OCI-LY7 (cell line): Measurements from ENCODE around the gene ZBTB20. TPM values are rescaled to one million over a fixed set of nuclear protein-coding genes. Genes with fewer than 3 reads are reported as not detected.
"Not testable (repeated sequence)": the region's sequence is repeated elsewhere in the genome, so short reads cannot be mapped to it uniquely, and the experiment has no call there.

Experiments
- BruUV-seq: library from RNA; stranded (reverse); fragments of 400-500 nt; replicated peaks from 2 replicates; lab custom pipeline; 2021; lab: Mats Ljungman, UMichigan
- CTCF ChIA-PET: fragments of 300-600 bp; sonication (Branson Sonifier 250); formaldehyde crosslinking; loops from one replicate; lab custom pipeline; 2022; ENCODE audit warnings: antibody characterized with exemption; ENCODE audit not compliant: unreplicated experiment; lab: Charles Lee
- POLR2A ChIA-PET: fragments of 300-600 bp; sonication (Branson Sonifier 250); formaldehyde crosslinking; loops from one replicate; lab custom pipeline; 2022; ENCODE audit warnings: antibody characterized with exemption; lab: Charles Lee
- DNase-seq: peaks from one replicate; pipeline ENCODE4 v3.0.0-alpha.2; 2015; ENCODE audit warnings: low spot score
- H2AFZ ChIP-seq: fragments of 200-600 bp; sonication (generic), shearing (Covaris generic); 2 replicates; pipeline ENCODE4 v1.6.1; 2014; ENCODE audit warnings: mild to moderate bottlenecking, antibody characterized with exemption, low read length, moderate library complexity
- H3K27ac ChIP-seq: fragments of 200-600 bp; sonication (generic); 2 replicates; pipeline ENCODE4 v1.5.1; 2014; ENCODE audit warnings: mixed run types, low read depth, mild to moderate bottlenecking, moderate library complexity, low read length, inconsistent platforms; ENCODE audit not compliant: poor library complexity, severe bottlenecking
- H3K36me3 ChIP-seq: fragments of 200-600 bp; sonication (generic); 2 replicates; pipeline ENCODE4 v1.6.1; 2014; ENCODE audit warnings: mild to moderate bottlenecking, antibody characterized with exemption, low read length, moderate library complexity, mixed read lengths; ENCODE audit not compliant: insufficient read depth
- H3K4me1 ChIP-seq: fragments of 200-600 bp; sonication (generic); 2 replicates; pipeline ENCODE4 v1.5.1; 2014; ENCODE audit warnings: mild to moderate bottlenecking, low read length; ENCODE audit not compliant: insufficient read depth, poor library complexity, severe bottlenecking
- H3K4me2 ChIP-seq: fragments of 200-600 bp; sonication (generic); 2 replicates; pipeline ENCODE4 v1.6.1; 2014; ENCODE audit warnings: mild to moderate bottlenecking, low read length
- H3K4me3 ChIP-seq: fragments of 200-600 bp; sonication (generic); 2 replicates; pipeline ENCODE4 v1.5.1; 2014; ENCODE audit warnings: mild to moderate bottlenecking, low read depth, low read length; ENCODE audit not compliant: poor library complexity, severe bottlenecking
- H3K79me2 ChIP-seq: fragments of 200-600 bp; sonication (generic); 2 replicates; pipeline ENCODE4 v1.6.1; 2016; ENCODE audit warnings: low read depth, mild to moderate bottlenecking, low read length, moderate library complexity, mixed read lengths; ENCODE audit not compliant: insufficient read depth
- H3K9me2 ChIP-seq: fragments of 200-600 bp; sonication (generic); 2 replicates; pipeline ENCODE4 v1.6.1; 2016; ENCODE audit warnings: mild to moderate bottlenecking, low read length, mixed read lengths; ENCODE audit not compliant: insufficient read depth
- H3K9me3 ChIP-seq: fragments of 200-600 bp; sonication (generic); 2 replicates; pipeline ENCODE4 v1.6.1; 2014; ENCODE audit warnings: mild to moderate bottlenecking, mixed run types, low read length, mixed read lengths
- H4K20me1 ChIP-seq: fragments of 200-600 bp; sonication (generic); 2 replicates; pipeline ENCODE4 v1.6.1; 2014; ENCODE audit warnings: mild to moderate bottlenecking, antibody characterized with exemption, low read length, moderate library complexity, mixed read lengths; ENCODE audit not compliant: insufficient read depth
- EZH2phosphoT487 ChIP-seq: fragments of 200-600 bp; sonication (generic); IDR thresholded peaks from 2 replicates; pipeline ENCODE4 v1.6.1; 2018; ENCODE audit warnings: low read depth, borderline replicate concordance, mild to moderate bottlenecking, mixed run types, antibody characterized with exemption, low read length, moderate library complexity, mixed read lengths
- intact Hi-C: fragments of 100-400 bp; cut with micrococcal nuclease; formaldehyde crosslinking; loops from one replicate; pipeline ENCODE4 v1.10.0; 2022; ENCODE audit not compliant: unreplicated experiment
- total RNA-seq, 2 experiments: library from RNA; depleted of rRNA in 1 of 2; stranded (reverse); fragments of >200 nt in 1 of 2; shearing (Covaris generic) in 1 of 2; gene quantifications; 2 replicates each; pipeline ENCODE4 v1.2.3, GENCODE V29; 2014 to 2022
- TF ChIP-seq, protein P1 (sequence below): fragments of 200-600 bp; sonication (generic); conservative IDR thresholded peaks from 2 replicates; pipeline ENCODE4 v1.5.1; 2014; ENCODE audit warnings: mild to moderate bottlenecking, antibody characterized with exemption, low read length, moderate library complexity, mixed read lengths

Gene ZBTB20
- total RNA-seq, 2 experiments from 2014 or later, result 5.5 to 11.8 TPM

DNA sequence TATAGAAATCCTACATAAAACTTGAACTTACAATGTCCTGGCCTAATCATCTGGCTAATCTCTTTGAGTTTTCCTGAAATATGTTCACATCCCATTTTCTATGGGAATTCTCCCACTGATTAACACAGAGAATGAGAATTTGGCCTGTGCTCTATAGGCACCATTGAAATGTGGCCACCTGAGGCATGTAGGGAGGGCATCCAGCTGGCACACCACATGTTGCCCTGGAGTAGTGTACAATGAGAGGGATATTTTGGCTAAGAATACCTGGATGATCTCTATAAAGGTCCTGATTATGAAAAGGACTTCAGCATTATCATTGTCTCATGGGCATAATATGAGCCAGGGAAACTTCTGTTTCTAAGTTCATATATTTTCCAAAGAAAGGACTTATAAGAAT is 324.0 kb downstream of the ZBTB20 start:
- H3K4me1 ChIP-seq, result no peaks in the 10 kb centered on the region
- TF ChIP-seq, protein P1, sequence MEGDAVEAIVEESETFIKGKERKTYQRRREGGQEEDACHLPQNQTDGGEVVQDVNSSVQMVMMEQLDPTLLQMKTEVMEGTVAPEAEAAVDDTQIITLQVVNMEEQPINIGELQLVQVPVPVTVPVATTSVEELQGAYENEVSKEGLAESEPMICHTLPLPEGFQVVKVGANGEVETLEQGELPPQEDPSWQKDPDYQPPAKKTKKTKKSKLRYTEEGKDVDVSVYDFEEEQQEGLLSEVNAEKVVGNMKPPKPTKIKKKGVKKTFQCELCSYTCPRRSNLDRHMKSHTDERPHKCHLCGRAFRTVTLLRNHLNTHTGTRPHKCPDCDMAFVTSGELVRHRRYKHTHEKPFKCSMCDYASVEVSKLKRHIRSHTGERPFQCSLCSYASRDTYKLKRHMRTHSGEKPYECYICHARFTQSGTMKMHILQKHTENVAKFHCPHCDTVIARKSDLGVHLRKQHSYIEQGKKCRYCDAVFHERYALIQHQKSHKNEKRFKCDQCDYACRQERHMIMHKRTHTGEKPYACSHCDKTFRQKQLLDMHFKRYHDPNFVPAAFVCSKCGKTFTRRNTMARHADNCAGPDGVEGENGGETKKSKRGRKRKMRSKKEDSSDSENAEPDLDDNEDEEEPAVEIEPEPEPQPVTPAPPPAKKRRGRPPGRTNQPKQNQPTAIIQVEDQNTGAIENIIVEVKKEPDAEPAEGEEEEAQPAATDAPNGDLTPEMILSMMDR, result no peak
- no peak for TF ChIP-seq EZH2phosphoT487
- ChIA-PET CTCF (no interaction called here), POLR2A (no interaction called here)
- BruUV-seq, result no TSS peak
- no peaks in the 10 kb centered on the region for H4K20me1 ChIP-seq
- no peaks in the 10 kb centered on the region for H3K9me2 ChIP-seq
- H3K79me2 ChIP-seq, result no peaks in the 10 kb centered on the region
- no peak overlapping the region for H3K4me3 ChIP-seq
- H3K9me3 ChIP-seq, result no peaks in the 10 kb centered on the region
- H2AFZ ChIP-seq, result no peak overlapping the region
- no peaks in the 10 kb centered on the region for H3K36me3 ChIP-seq
- no peak overlapping the region for H3K4me2 ChIP-seq
- intact Hi-C loops, result no loop called here
- DNase-seq, result no peak
- H3K27ac ChIP-seq, result no peak overlapping the region

DNA sequence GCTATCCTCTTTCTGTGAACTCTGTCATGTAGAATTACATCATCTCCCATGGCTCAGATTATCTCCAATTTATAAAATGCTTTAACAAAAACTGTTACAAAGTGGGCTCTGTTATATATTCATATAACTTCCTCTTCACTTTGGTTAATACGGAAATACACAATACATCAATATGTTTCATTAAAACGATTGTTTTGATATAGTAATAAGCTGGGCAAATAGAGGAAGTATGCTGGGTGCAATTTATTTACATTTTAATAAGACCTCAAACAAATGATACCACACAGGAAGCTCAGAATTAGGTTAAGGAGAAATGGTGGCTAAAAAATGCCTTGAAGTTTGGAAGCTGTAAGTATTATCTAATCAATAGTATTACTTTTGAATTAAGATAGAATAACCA is 331.0 kb downstream of the ZBTB20 start:
- Histone ChIP-seq H3K4me3 (no peak overlapping the region), H3K4me1 (no peaks in the 10 kb centered on the region), H4K20me1 (no peaks in the 10 kb centered on the region), H3K4me2 (no peak overlapping the region), H3K9me2 (no peaks in the 10 kb centered on the region), H2AFZ (no peak overlapping the region), H3K36me3 (no peaks in the 10 kb centered on the region), H3K9me3 (no peaks in the 10 kb centered on the region), H3K79me2 (no peaks in the 10 kb centered on the region), H3K27ac (no peak overlapping the region)
- BruUV-seq, result no TSS peak
- CTCF ChIA-PET, result no interaction called here
- POLR2A ChIA-PET, result interaction anchor here (0.6 kb wide), 2 partner anchors 64 to 127 kb away, joined by 3 read pairs; no protein-coding TSS in a partner anchor
- intact Hi-C loops, result no loop called here
- TF ChIP-seq, protein P1, result no peak
- no peak for TF ChIP-seq EZH2phosphoT487
- DNase-seq, result no peak

DNA sequence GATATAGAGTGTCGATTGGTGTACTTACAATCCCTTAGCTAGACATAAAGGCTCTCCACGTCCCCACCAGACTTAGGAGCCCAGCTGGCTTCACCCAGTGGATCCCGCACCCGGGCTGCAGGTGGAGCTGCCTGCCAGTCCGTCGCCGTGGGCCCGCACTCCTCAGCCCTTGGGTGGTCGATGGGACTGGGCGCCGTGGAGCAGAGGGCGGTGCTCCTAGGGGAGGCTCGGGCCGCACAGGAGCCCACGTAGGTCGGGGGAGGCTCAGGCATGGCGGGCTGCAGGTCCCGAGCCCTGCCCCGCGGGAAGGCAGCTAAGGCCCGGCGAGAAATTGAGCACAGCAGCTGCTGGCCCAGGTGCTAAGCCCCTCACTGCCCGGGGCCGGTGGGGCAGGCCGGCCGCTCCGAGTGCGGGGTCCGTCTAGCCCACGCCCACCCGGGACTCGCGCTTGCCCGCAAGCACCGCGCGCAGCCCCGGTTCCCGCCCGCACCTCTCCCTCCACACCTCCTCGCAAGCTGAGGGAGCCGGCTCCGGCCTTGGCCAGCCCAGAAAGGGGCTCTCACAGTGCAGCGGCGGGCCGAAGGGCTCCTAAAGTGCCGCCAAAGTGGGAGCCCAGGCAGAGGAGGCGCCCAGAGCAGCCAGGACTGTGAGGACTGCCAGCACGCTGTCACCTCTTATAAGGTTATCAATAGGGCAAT is 334.4 kb downstream of the ZBTB20 start:
- BruUV-seq, H2AFZ ChIP-seq, H4K20me1 ChIP-seq, intact Hi-C loops, H3K9me3 ChIP-seq, H3K79me2 ChIP-seq, CTCF ChIA-PET, POLR2A ChIA-PET, DNase-seq, H3K4me1 ChIP-seq, H3K9me2 ChIP-seq, H3K36me3 ChIP-seq, H3K4me2 ChIP-seq, H3K4me3 ChIP-seq, H3K27ac ChIP-seq: not testable (repeated sequence)
